ENCODE results near the gene MRTFB.

GRCh38 chr16:14315683-14316320 is 244.7 kb downstream of the MRTFB start:
- TF ChIP-seq CTCF (IDR thresholded peaks at IDR 0.05 in 4 of 5, conservative IDR thresholded peaks at IDR 0.05 in 1 of 5), result no peak
- TF ChIP-seq POLR2A (IDR thresholded peaks at IDR 0.05), result no peak

All from gastrocnemius medialis (tissue), 4 donors.